DMS79 (cell line): ENCODE data around the gene SERPINI2.
"Not testable (repeated sequence)": the region's sequence is repeated elsewhere in the genome, so short reads cannot be mapped to it uniquely, and the experiment has no call there.

Experiments used
- DNase-seq: peaks from one replicate; lab custom pipeline; 2025; lab: John Stamatoyannopoulos, UW

The SERPINI2 gene

GRCh38 chr3:167450675-167451074, 23.2 kb downstream of the SERPINI2 start:
- no peak for DNase-seq

DNA sequence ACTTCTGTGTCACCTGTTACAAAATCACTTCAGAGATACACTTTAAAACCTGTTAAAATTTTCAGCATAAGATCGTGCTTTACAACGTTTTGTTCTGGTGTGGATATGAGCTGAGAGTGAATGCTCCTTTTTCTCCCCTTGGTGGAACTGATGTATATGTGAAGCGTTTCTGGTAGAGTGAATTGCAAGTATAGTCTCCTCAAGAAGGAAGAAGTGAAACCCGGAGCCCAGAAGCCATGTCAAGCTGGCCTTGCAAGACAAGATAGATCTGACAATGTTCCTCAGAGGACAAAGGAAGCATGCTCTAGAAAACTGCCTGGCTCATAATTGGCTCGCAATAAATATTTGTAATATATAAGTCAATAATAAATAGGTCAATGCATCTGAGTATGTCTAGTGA, 23.6 kb downstream of the SERPINI2 start:
- no peak for DNase-seq

DNA sequence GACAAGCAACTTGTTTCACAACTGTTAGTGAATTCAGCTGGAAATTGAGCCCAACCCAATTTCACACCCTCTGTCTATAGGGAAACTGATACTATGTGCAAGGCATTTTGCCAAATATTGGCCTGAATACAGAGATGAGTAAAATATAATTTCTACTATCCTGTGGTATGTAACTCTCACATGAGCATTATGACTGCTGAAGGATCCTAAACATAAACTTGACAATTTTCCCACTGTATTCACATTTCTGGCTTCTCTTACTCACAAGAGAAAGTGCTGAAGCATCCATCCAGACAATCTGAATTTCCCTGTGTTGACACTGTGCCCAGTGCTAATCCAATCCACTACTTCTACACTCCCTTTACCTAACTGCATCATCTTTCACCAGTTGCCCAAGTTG, 28.4 kb downstream of the SERPINI2 start:
- DNase-seq, result no peak

DNA sequence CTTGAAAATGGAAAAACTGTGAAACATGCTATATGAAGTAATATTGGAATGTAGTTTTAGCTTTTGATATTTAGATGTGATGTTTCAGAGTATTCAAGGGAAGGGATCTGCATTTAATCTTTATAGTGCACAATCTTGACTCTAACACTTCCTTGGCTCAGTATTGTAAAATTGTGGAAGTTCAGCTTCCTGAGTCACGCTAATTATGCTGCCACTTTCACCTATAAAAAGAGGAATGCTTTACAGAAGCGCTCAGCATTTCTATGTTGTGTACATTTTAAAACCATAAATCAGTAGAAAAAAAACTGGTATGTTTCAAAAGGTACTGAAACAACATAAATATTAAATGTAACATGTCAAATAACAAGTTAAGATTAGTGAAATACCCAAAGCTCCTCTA, 32.6 kb downstream of the SERPINI2 start:
- no peak for DNase-seq

- no peak for DNase-seq
Observed at GRCh38 chr3:167437428-167438139, 36.3 kb downstream of the SERPINI2 start.

DNA sequence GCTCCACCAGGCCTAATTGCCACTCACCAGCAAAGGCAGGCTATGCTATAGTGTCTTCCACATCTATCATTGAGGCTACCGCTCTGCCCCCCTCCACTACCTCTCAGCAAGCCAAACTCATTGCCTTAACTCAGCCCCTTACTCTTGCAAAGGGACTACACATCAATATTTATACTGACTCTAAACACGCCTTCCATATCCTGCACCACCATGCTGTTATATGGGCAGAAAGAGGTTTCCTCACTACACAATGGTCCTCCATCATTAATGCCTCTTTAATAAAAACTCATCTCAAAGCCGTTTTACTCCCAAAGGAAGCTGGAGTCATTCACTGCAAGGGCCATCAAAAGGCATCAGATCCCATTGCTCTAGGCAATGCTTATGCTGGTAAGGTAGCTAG, 46.9 kb downstream of the SERPINI2 start:
- not testable (repeated sequence) for DNase-seq

DNA sequence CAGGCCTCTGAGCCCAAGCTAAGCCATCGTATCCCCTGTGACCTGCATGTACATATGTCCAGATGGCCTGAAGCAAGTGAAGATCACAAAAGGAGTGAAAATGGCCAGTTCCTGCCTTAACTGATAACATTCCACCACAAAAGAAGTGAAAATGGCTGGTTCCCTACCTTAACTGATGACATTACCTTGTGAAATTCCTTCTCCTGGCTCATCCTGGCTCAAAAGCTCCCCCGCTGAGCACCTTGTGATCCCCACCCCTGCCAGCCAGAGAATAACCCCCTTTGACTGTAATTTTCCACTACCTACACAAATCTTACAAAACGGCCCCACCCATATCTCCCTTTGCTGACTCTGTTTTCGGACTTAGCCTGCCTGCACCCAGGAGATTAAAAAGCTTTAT, 51.4 kb downstream of the SERPINI2 start:
- DNase-seq, result not testable (repeated sequence)

DNA sequence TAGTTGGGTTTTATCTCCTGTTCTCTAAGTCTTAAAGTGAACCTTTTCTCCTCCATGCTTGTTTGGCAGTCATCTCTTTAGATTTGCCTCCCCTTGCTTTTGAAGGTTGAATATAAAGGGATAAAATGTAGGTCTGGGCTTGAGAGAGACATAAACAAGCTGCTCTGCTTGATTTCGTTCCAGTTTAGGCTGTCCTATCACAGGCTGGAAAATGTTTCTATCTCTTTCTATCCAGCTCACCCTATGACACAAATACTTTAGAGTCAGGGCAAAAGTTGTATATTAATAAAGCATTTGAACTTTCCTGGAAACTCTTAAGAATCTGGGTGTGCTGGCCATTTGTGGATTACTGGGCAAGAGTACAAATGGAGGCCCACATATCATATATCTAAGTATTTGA, 64.2 kb downstream of the SERPINI2 start:
- no peak for DNase-seq

GRCh38 chr3:167406876-167407492, 66.9 kb downstream of the SERPINI2 start:
- DNase-seq, result no peak

DNA sequence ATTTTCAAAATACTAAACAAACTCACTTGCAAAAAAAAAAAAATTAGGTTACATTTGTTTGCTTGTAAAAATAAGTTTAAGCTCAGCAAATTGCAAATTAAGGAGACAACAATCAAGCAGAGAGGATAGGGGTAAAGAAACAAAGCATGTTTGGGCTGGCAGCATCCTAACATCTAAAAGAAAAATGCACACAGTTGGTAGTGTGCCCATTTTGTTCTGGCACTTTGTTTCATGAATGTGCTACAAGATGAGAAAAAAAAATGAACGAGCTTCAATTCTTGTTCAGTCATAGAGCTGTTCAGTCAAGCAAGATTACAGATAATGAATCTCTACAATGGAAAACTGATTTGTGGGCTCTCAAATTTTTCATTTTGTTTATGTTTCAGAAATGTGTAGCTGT, 76.0 kb downstream of the SERPINI2 start:
- no peak for DNase-seq

- no peak for DNase-seq
Observed at GRCh38 chr3:167396075-167396474, 77.8 kb downstream of the SERPINI2 start.

GRCh38 chr3:167394003-167394402, 79.8 kb downstream of the SERPINI2 start:
- DNase-seq, result no peak
